ENCODE results near the gene ABTB2. TPM values are rescaled to one million over a fixed set of nuclear protein-coding genes. Genes with fewer than 3 reads are reported as not detected.

ABTB2 gene
- total and polyA plus RNA-seq, 7 donors = 1.3 to 12.9 (median 2.5) TPM

GRCh38 chr11:34305780-34306179 lies 52.0 kb downstream of the ABTB2 start:
- Histone ChIP-seq H3K4me3 (no peak overlapping the region), H3K9me3 (no peaks in the 10 kb centered on the region), H3K27me3 (no peaks in the 10 kb centered on the region), H3K4me1 (peaks cover 0 to 6% (median 0%) of the 10 kb centered on the region in 4 donors), H3K36me3 (no peaks in the 10 kb centered on the region), H3K27ac (no peak overlapping the region)
- intact Hi-C loops (cut with DNase I) = no loop called here
- no peak for TF ChIP-seq CTCF (IDR thresholded peaks at IDR 0.05)
- TF ChIP-seq EP300 (IDR thresholded peaks at IDR 0.05) = no peak
- no peak for TF ChIP-seq POLR2AphosphoS5 (IDR thresholded peaks at IDR 0.05)
- TF ChIP-seq POLR2A (IDR thresholded peaks at IDR 0.05) = no peak
- 85 to 90% methylated on average over 1 of the region's 1 CpG for whole genome bisulfite sequencing, 2 donors
- DNase-seq = no peak

- Histone ChIP-seq H3K4me3 (no peak overlapping the region), H3K27me3 (no peaks in the 10 kb centered on the region), H3K9me3 (no peaks in the 10 kb centered on the region), H3K4me1 (peaks cover 0 to 6% (median 0%) of the 10 kb centered on the region in 4 donors), H3K36me3 (no peaks in the 10 kb centered on the region), H3K27ac (no peak overlapping the region)
- no peak for DNase-seq
- TF ChIP-seq POLR2AphosphoS5 (IDR thresholded peaks at IDR 0.05) (no peak), EP300 (IDR thresholded peaks at IDR 0.05) (no peak), POLR2A (IDR thresholded peaks at IDR 0.05) (no peak), CTCF (IDR thresholded peaks at IDR 0.05) (no peak)
- intact Hi-C loops (cut with DNase I) = no loop called here
- 83 to 92% methylated on average over 7 of the region's 7 CpGs for WGBS, 2 donors
Observed at GRCh38 chr11:34305193-34305592, 52.6 kb downstream of the ABTB2 start.

- no peak overlapping the region for H3K4me3 ChIP-seq
- DNase-seq = no peak
- H3K27ac ChIP-seq = no peak overlapping the region
- H3K27me3 ChIP-seq = no peaks in the 10 kb centered on the region
- H3K9me3 ChIP-seq = no peaks in the 10 kb centered on the region
- H3K4me1 ChIP-seq = peaks cover 0 to 6% (median 0%) of the 10 kb centered on the region in 4 donors
- H3K36me3 ChIP-seq = no peaks in the 10 kb centered on the region
- 82 to 86% methylated on average over 4 of the region's 4 CpGs for WGBS, 2 donors
- no peak for TF ChIP-seq POLR2AphosphoS5 (IDR thresholded peaks at IDR 0.05)
- no peak for TF ChIP-seq CTCF (IDR thresholded peaks at IDR 0.05)
- TF ChIP-seq POLR2A (IDR thresholded peaks at IDR 0.05) = no peak
- TF ChIP-seq EP300 (IDR thresholded peaks at IDR 0.05) = no peak
- intact Hi-C loops (cut with DNase I) = no loop called here
Observed at GRCh38 chr11:34303028-34303570, 54.7 kb downstream of the ABTB2 start.

DNA sequence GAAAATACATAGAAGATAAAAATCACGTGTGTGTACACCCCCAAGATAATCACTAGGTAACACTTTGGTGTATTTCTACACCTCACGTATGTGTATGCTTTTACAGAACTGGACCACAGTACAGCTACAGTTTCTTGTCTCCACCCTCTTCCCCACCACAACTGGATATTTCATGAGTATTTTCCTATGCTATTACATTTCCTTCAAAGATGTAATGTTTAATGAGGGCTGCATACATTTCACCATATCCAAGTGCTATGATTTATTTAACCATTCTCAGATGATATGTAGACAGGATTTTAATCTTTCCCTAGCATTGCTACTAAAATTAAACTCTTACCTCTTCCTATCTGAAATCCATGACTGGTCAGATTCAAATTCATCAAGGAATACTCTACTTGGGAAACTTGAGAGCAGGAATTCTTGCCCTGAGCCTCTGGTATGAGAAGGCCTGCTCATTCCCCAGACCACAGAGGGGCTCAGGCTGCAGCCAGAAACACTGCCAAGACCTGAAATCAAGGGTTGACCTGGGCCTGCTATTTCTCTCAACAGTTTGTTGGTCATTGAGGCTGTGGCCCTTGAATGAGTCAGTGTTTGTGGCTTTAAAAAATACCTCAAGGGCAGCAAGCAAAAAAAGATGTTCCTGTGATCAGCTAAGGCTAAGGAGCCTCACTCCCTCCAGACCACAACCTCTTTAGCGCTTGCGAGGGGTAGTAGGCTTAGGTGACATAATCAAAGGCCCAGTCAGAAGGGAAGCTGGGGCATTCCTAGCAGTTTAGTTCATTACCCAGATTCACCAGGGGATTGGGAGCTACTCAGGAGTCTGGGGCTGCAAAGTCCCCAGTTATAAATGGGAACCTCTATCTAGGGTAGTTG lies 55.5 kb downstream of the ABTB2 start:
- no peaks in the 10 kb centered on the region for H3K9me3 ChIP-seq
- intact Hi-C loops (cut with DNase I) = no loop called here
- H3K4me3 ChIP-seq = no peak overlapping the region
- peaks cover 0 to 6% (median 0%) of the 10 kb centered on the region in 4 donors for H3K4me1 ChIP-seq
- WGBS, 2 donors = 78 to 94% methylated on average over 4 of the region's 4 CpGs
- no peak for DNase-seq
- no peaks in the 10 kb centered on the region for H3K36me3 ChIP-seq
- no peaks in the 10 kb centered on the region for H3K27me3 ChIP-seq
- H3K27ac ChIP-seq = no peak overlapping the region
- TF ChIP-seq POLR2A (IDR thresholded peaks at IDR 0.05) = no peak
- no peak for TF ChIP-seq POLR2AphosphoS5 (IDR thresholded peaks at IDR 0.05)
- TF ChIP-seq EP300 (IDR thresholded peaks at IDR 0.05) = no peak
- TF ChIP-seq CTCF (IDR thresholded peaks at IDR 0.05) = no peak
